ENCODE data around the gene BATF. TPM values are rescaled to one million over a fixed set of nuclear protein-coding genes. Genes with fewer than 3 reads are reported as not detected.

The BATF gene
- total RNA-seq, 4 donors from 2014 or later, result 0.36 to 5.2 (median 1.1) TPM

DNA sequence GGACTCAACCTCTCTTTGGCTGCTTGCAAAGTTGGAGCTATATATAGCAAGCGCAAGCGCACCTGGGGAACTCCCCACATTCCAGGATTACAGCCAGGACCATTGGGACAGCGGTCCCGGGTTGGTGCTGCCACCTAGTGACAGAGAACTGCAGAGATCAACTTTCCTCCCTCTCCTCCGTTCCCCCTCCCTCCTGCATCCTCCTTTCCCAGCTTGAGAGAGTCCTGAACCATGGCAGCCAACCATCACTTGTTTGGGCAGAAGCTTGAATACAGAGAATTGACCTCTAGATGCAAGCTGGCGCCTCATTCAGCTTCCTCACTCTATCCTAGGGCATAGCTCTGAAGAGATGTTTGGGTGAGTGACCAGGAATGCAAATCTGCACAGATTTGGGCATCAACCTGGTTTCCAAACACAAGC is 38.8 kb downstream of the BATF start:
- Histone ChIP-seq H3K27me3 (no peaks in the 10 kb centered on the region), H3K27ac (peak overlapping the region in 3 of 4 donors; percentile 35 to 89 (median 84)), H3K36me3 (no peaks in the 10 kb centered on the region), H3K4me3 (no peak overlapping the region), H3K4me1 (peaks cover 40 to 53% of the 10 kb centered on the region in 2 donors), H3K9me3 (no peaks in the 10 kb centered on the region)
- intact Hi-C loops (cut with DNase I; ENCODE audit: low total_unique reads), result loop anchor here (1.0 to 5.0 kb wide), 5 partner anchors 26 to 258 kb away; no protein-coding TSS in a partner anchor
- DNase-seq (peak; percentile 83 to 92), ATAC-seq (peak; percentile 71 to 77)
- no peak for TF ChIP-seq POLR2A (IDR thresholded peaks at IDR 0.05)
- TF ChIP-seq, protein P1, sequence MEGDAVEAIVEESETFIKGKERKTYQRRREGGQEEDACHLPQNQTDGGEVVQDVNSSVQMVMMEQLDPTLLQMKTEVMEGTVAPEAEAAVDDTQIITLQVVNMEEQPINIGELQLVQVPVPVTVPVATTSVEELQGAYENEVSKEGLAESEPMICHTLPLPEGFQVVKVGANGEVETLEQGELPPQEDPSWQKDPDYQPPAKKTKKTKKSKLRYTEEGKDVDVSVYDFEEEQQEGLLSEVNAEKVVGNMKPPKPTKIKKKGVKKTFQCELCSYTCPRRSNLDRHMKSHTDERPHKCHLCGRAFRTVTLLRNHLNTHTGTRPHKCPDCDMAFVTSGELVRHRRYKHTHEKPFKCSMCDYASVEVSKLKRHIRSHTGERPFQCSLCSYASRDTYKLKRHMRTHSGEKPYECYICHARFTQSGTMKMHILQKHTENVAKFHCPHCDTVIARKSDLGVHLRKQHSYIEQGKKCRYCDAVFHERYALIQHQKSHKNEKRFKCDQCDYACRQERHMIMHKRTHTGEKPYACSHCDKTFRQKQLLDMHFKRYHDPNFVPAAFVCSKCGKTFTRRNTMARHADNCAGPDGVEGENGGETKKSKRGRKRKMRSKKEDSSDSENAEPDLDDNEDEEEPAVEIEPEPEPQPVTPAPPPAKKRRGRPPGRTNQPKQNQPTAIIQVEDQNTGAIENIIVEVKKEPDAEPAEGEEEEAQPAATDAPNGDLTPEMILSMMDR (IDR thresholded peaks at IDR 0.05 in 4 of 5, conservative IDR thresholded peaks at IDR 0.05 in 1 of 5), result peak; percentile 79 to 87 (median 85)
- in situ Hi-C loops (cut with MboI; ENCODE audit: low sequenced_read_pairs in 4 of 4), result no loop called here

DNA sequence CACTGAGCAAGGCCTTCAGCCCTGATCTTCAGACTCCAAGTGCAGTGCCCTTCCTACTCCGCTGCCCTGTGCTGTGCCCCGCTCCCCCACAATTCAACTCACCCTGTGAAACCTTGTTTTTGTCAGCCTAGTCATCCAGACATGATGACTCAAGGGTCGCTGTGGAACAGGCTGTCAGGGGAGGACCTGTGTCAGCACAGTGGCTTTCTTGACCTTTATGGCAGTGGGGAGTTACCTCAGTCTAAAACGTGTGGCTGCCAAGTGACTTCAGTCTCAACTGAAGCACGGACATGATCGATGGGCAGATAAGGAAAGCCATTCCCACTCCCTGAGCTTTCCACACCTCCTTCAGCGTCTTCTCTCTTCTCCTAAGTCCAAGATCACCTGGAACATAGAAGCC is 39.8 kb downstream of the BATF start:
- in situ Hi-C loops (cut with MboI; ENCODE audit: low sequenced_read_pairs in 4 of 4), result no loop called here
- intact Hi-C loops (cut with DNase I; ENCODE audit: low total_unique reads), result loop anchor here (5.0 kb wide), 2 partner anchors 130 to 220 kb away; no protein-coding TSS in a partner anchor

DNA sequence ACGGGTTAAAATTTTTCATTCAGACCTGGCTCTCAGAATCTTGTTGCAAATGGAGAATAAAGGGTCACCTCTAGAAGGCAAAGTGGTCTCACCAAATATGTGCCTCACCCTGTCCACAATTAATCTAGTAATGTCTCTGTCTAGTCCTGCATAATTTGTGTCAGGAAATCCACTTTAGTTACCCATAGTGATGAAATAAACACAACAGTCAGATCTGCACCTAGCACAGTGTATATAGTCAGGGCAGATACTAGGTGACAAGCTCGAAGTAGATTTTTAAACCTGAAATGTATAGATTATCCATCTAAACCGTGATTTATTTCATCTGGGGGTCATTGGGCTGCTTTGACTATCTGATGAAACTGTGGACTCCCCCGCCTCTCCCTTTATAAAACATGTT is 40.2 kb downstream of the BATF start:
- no peaks in the 10 kb centered on the region for H3K27me3 ChIP-seq
- TF ChIP-seq, protein P1 (IDR thresholded peaks at IDR 0.05 in 4 of 5, conservative IDR thresholded peaks at IDR 0.05 in 1 of 5), result no peak
- no peak for TF ChIP-seq POLR2A (IDR thresholded peaks at IDR 0.05)
- ATAC-seq (no peak), DNase-seq (no peak)
- H3K27ac ChIP-seq, result peak overlapping the region; percentile 47 to 89 (median 86)
- peaks cover 40 to 55% of the 10 kb centered on the region in 2 donors for H3K4me1 ChIP-seq
- no peaks in the 10 kb centered on the region for H3K36me3 ChIP-seq
- intact Hi-C loops (cut with DNase I; ENCODE audit: low total_unique reads) (loop anchor here (5.0 kb wide), 2 partner anchors 130 to 220 kb away; no protein-coding TSS in a partner anchor), in situ Hi-C loops (cut with MboI; ENCODE audit: low sequenced_read_pairs in 4 of 4) (no loop called here)
- no peak overlapping the region for H3K4me3 ChIP-seq
- no peaks in the 10 kb centered on the region for H3K9me3 ChIP-seq

More for the DNA sequence above, 39.8 kb downstream of the BATF start:
- DNase-seq (no peak), ATAC-seq (no peak)
- Histone ChIP-seq H3K27me3 (no peaks in the 10 kb centered on the region), H3K4me3 (no peak overlapping the region), H3K9me3 (no peaks in the 10 kb centered on the region), H3K27ac (peak overlapping the region; percentile 47 to 89 (median 70)), H3K36me3 (no peaks in the 10 kb centered on the region), H3K4me1 (peaks cover 40 to 55% of the 10 kb centered on the region in 2 donors)
- TF ChIP-seq, protein P1 (IDR thresholded peaks at IDR 0.05 in 4 of 5, conservative IDR thresholded peaks at IDR 0.05 in 1 of 5), result no peak
- TF ChIP-seq POLR2A (IDR thresholded peaks at IDR 0.05), result no peak

DNA sequence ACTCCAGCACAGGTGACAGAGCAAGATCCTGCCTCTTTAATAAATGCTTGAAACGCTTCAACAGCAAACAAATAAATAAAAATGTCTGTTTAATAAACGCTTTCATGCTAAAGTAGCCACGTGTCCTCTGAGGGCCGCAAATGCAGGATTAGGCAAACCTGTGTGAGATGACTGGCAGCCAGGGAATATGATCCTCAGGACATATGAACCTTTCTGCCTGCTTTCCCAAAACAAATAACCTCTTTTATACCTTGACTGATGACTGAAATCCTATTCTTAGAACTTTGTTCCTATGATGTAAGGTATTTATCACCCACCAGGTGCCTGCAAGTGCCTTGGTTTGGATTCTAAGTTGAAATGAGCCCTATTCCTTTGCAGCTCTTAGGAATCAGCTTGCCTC is 41.7 kb downstream of the BATF start:
- intact Hi-C loops (cut with DNase I; ENCODE audit: low total_unique reads), result loop anchor here (5.0 kb wide), 2 partner anchors 132 to 222 kb away; no protein-coding TSS in a partner anchor
- in situ Hi-C loops (cut with MboI; ENCODE audit: low sequenced_read_pairs in 4 of 4), result no loop called here

More for the DNA sequence above, 41.7 kb downstream of the BATF start:
- no peaks in the 10 kb centered on the region for H3K9me3 ChIP-seq
- H3K27me3 ChIP-seq, result no peaks in the 10 kb centered on the region
- no peaks in the 10 kb centered on the region for H3K36me3 ChIP-seq
- H3K27ac ChIP-seq, result peak overlapping the region; percentile 82 to 89 (median 86)
- H3K4me1 ChIP-seq, result peaks cover 40 to 55% of the 10 kb centered on the region in 2 donors
- DNase-seq, result peak; percentile 74 to 81
- H3K4me3 ChIP-seq, result no peak overlapping the region
- peak in 1 of 2 donors; percentile 48 for TF ChIP-seq POLR2A (IDR thresholded peaks at IDR 0.05)
- TF ChIP-seq, protein P1 (IDR thresholded peaks at IDR 0.05 in 4 of 5, conservative IDR thresholded peaks at IDR 0.05 in 1 of 5), result no peak
- peak; percentile 75 to 82 for ATAC-seq

Data from gastrocnemius medialis (tissue), 4 donors.